Astrocyte of the spinal cord (primary cell): Measurements from ENCODE around the gene FAF1.

Source experiments
- DNase-seq: peaks from one replicate; pipeline ENCODE4 v3.0.0; 2011; ENCODE audit warnings: low read depth, low spot score
- H3K4me3 ChIP-seq: 2 replicates; pipeline ENCODE4 v1.5.1; 2011; ENCODE audit warnings: low read depth, mild to moderate bottlenecking, low read length, moderate library complexity
- CTCF ChIP-seq: IDR thresholded peaks from 2 replicates; pipeline ENCODE4 v1.5.1; 2012; ENCODE audit warnings: low read depth, mild to moderate bottlenecking, low read length, inconsistent platforms
- in situ Hi-C: cut with HindIII; loops from 2 replicates; pipeline ENCODE4 v1.10.0; 2017; ENCODE audit warnings: low sequenced_read_pairs

FAF1 gene

GRCh38 chr1:50970931-50971582 lies 11.0 kb upstream of the FAF1 start:
- in situ Hi-C loops, result no loop called here
- no peak for TF ChIP-seq CTCF
- H3K4me3 ChIP-seq, result peak overlapping the region; percentile 59
- peak; percentile 35 for DNase-seq

GRCh38 chr1:50970509-50970887 lies 10.4 kb upstream of the FAF1 start:
- DNase-seq, result no peak
- no peak for TF ChIP-seq CTCF
- peak overlapping the region; percentile 59 for H3K4me3 ChIP-seq
- in situ Hi-C loops, result no loop called here

GRCh38 chr1:50969611-50970508 lies 9.8 kb upstream of the FAF1 start, which contains the start of gene CDKN2C:
TSS of gene CDKN2C (plus strand) at chr1:50970245. CDS start at chr1:50970369, 124 bp downstream.
- TF ChIP-seq CTCF, result no peak
- peak within 1 kb of the TSS; percentile 59 for H3K4me3 ChIP-seq
- DNase-seq, result peak; percentile 81
- in situ Hi-C loops, result no loop called here

GRCh38 chr1:50968821-50969610 lies 8.9 kb upstream of the FAF1 start:
- peak overlapping the region; percentile 59 for H3K4me3 ChIP-seq
- no peak for TF ChIP-seq CTCF
- in situ Hi-C loops, result no loop called here
- DNase-seq, result peak; percentile 37

GRCh38 chr1:50968158-50968820 lies 8.2 kb upstream of the FAF1 start:
- in situ Hi-C loops, result no loop called here
- H3K4me3 ChIP-seq, result peak overlapping the region; percentile 59
- peak; percentile 33 for TF ChIP-seq CTCF
- peak; percentile 95 for DNase-seq
